ENCODE results near the gene PLEKHA7. TPM values are rescaled to one million over a fixed set of nuclear protein-coding genes. Genes with fewer than 3 reads are reported as not detected.

The PLEKHA7 gene
- total and polyA plus RNA-seq, 2 of the 4 experiments (the other 2 are of a cell fraction) = 0.12 TPM; not detected in 1

DNA sequence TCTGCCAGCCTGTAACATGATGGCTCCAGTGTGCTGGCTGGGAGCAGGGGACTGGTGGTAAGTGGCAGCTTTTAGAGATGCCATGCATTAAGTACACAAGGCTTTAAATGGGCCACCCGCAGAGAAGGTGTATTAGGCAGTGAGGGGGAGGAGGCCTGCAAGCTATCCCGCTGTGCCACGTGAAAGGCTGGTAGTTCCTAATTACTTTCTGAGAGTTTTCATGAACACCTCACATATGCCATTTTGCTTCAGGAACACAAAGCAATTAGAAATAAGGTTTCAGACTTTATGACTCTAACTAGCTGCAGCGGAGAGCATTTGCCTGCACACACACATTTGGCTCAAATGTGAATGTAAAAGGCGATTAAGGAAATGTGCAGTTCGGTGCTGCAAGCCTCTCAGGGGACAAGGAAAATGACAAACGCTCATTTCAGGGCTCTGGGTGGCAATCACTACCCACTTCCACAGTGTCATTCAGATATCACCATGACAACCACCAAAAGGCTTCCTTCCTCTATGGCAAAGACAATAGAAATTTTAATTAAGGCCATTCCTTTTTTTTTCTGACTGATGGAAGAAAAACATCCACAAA is 116.6 kb downstream of the PLEKHA7 start:
- Histone ChIP-seq H3K9me1 (ENCODE audit: insufficient read depth, low read length) (no peaks in the 10 kb centered on the region), H4K20me1 (ENCODE audit: insufficient read depth, low read length) (no peaks in the 10 kb centered on the region), H3K4me3 (ENCODE audit: insufficient read depth, low read depth, low read length) (no peak overlapping the region), H4K8ac (ENCODE audit: low read depth in 2 of 2, low read length in 2 of 2) (no peak overlapping the region), H3K9me3 (ENCODE audit: control insufficient read depth, insufficient read depth, low read length) (no peaks in the 10 kb centered on the region), H2BK20ac (ENCODE audit: low read depth, low read length) (no peak overlapping the region), H3K23ac (ENCODE audit: low read depth, low read length) (no peak overlapping the region), H3K9ac (ENCODE audit: low read depth, low read length) (no peak overlapping the region), H2AFZ (replicated peaks; ENCODE audit: low read length, poor library complexity) (no peak overlapping the region), H3K27me3 (ENCODE audit: control insufficient read depth, insufficient read depth, low read length) (peaks cover 4% of the 10 kb centered on the region), H3K56ac (ENCODE audit: extremely low read depth, insufficient read depth, low read length) (no peak overlapping the region), H3K4me2 (ENCODE audit: low read depth, low read length) (no peak overlapping the region), H2BK120ac (ENCODE audit: low read depth, low read length) (no peak overlapping the region), H3K27ac (ENCODE audit: insufficient read depth, low read length) (no peak overlapping the region), H3K14ac (replicated peaks; ENCODE audit: low read depth, low read length) (no peak overlapping the region), H2BK5ac (ENCODE audit: low read depth, low read length, poor library complexity, severe bottlenecking) (no peak overlapping the region), H2BK15ac (ENCODE audit: low read depth, low read length) (no peak overlapping the region), H3K36me3 (ENCODE audit: control insufficient read depth, insufficient read depth, low read length) (no peaks in the 10 kb centered on the region), H3K4me1 (ENCODE audit: control insufficient read depth, insufficient read depth, low read length) (no peaks in the 10 kb centered on the region), H2AK5ac (ENCODE audit: low read depth, low read length) (no peak overlapping the region), H2AK9ac (replicated peaks; ENCODE audit: low read depth, low read length, poor library complexity) (no peak overlapping the region), H3K4ac (ENCODE audit: low read depth, low read length) (no peak overlapping the region), H4K5ac (ENCODE audit: low read depth, low read length) (no peak overlapping the region), H4K91ac (ENCODE audit: insufficient read depth, low read depth, low read length) (no peak overlapping the region), H3K79me1 (ENCODE audit: low read depth in 1 of 2, low read length in 2 of 2) (no peaks in the 10 kb centered on the region), H3K18ac (ENCODE audit: low read depth, low read length) (no peak overlapping the region)
- CTCF ChIA-PET = no interaction called here
- intact Hi-C loops (cut with micrococcal nuclease) = no loop called here
- in situ Hi-C loops (cut with MboI; ENCODE audit: low sequenced_read_pairs) = no loop called here
- WGBS, 2 experiments (ENCODE audit: extremely low coverage in 2 of 2, insufficient read length in 1 of 2) = no CpG with 5 or more reads among the region's 7 CpGs
- ATAC-seq (ENCODE audit: low read depth) (no peak), DNase-seq (no peak)
- no TSS peak for BruUV-seq (replicated peaks)
- no peak for TF ChIP-seq POLR2A (IDR thresholded peaks at IDR 0.05; ENCODE audit: low read depth, low read length)
- TF ChIP-seq BHLHE40 (IDR thresholded peaks at IDR 0.05; ENCODE audit: low read depth, low read length) = no peak
- TF ChIP-seq RFX5 (IDR thresholded peaks at IDR 0.05; ENCODE audit: low read depth, low read length) = no peak
- TF ChIP-seq, protein P1, sequence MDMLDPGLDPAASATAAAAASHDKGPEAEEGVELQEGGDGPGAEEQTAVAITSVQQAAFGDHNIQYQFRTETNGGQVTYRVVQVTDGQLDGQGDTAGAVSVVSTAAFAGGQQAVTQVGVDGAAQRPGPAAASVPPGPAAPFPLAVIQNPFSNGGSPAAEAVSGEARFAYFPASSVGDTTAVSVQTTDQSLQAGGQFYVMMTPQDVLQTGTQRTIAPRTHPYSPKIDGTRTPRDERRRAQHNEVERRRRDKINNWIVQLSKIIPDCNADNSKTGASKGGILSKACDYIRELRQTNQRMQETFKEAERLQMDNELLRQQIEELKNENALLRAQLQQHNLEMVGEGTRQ (IDR thresholded peaks at IDR 0.05; ENCODE audit: low read depth, low read length) = no peak
- TF ChIP-seq NFE2L2 (IDR thresholded peaks at IDR 0.05; ENCODE audit: low read depth, low read length) = no peak
- TF ChIP-seq, protein P2, sequence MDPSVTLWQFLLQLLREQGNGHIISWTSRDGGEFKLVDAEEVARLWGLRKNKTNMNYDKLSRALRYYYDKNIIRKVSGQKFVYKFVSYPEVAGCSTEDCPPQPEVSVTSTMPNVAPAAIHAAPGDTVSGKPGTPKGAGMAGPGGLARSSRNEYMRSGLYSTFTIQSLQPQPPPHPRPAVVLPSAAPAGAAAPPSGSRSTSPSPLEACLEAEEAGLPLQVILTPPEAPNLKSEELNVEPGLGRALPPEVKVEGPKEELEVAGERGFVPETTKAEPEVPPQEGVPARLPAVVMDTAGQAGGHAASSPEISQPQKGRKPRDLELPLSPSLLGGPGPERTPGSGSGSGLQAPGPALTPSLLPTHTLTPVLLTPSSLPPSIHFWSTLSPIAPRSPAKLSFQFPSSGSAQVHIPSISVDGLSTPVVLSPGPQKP (IDR thresholded peaks at IDR 0.05; ENCODE audit: borderline replicate concordance, low read depth, low read length) = no peak
- TF ChIP-seq MAZ (IDR thresholded peaks at IDR 0.05; ENCODE audit: borderline replicate concordance, low read depth, low read length) = no peak
- TF ChIP-seq, protein P3, sequence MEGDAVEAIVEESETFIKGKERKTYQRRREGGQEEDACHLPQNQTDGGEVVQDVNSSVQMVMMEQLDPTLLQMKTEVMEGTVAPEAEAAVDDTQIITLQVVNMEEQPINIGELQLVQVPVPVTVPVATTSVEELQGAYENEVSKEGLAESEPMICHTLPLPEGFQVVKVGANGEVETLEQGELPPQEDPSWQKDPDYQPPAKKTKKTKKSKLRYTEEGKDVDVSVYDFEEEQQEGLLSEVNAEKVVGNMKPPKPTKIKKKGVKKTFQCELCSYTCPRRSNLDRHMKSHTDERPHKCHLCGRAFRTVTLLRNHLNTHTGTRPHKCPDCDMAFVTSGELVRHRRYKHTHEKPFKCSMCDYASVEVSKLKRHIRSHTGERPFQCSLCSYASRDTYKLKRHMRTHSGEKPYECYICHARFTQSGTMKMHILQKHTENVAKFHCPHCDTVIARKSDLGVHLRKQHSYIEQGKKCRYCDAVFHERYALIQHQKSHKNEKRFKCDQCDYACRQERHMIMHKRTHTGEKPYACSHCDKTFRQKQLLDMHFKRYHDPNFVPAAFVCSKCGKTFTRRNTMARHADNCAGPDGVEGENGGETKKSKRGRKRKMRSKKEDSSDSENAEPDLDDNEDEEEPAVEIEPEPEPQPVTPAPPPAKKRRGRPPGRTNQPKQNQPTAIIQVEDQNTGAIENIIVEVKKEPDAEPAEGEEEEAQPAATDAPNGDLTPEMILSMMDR (conservative IDR thresholded peaks at IDR 0.05; ENCODE audit: low read depth, low read length) = no peak
- no peak for TF ChIP-seq RAD21 (IDR thresholded peaks at IDR 0.05; ENCODE audit: low read length)
- no peak for TF ChIP-seq CHD1 (IDR thresholded peaks at IDR 0.05; ENCODE audit: low read depth, low read length)
- TF ChIP-seq MAFK (IDR thresholded peaks at IDR 0.05; ENCODE audit: low read depth, low read length) = no peak
- no peak for TF ChIP-seq MXI1 (IDR thresholded peaks at IDR 0.05; ENCODE audit: borderline replicate concordance, low read depth, low read length)
- TF ChIP-seq RCOR1 (IDR thresholded peaks at IDR 0.05; ENCODE audit: insufficient replicate concordance, low read length) = no peak
- no peak for TF ChIP-seq FOS (IDR thresholded peaks at IDR 0.05; ENCODE audit: low read depth, low read length)
- TF ChIP-seq SMC3 (IDR thresholded peaks at IDR 0.05; ENCODE audit: low read depth, low read length) = no peak
- dilution Hi-C loops (cut with HindIII; ENCODE audit: low sequenced_read_pairs, unreplicated experiment) = no loop called here
- POLR2A ChIA-PET (ENCODE audit: unreplicated experiment) = no interaction called here
